HG03039 (cell line): ENCODE results near the gene CECR2.

ENCODE experiments used
- ATAC-seq: cut with Tn5 transposase; IDR thresholded peaks from one replicate; pipeline ENCODE4 v1.9.1; 2021; ENCODE audit warnings: mild to moderate bottlenecking, moderate library complexity; ENCODE audit not compliant: unreplicated experiment

CECR2 gene

GRCh38 chr22:17590586-17590985, 221.3 kb downstream of the CECR2 start:
- no peak for ATAC-seq

- no peak for ATAC-seq
Observed at GRCh38 chr22:17592201-17592600, 222.9 kb downstream of the CECR2 start.

- ATAC-seq, result no peak
Observed at GRCh38 chr22:17596226-17596625, 227.0 kb downstream of the CECR2 start.

GRCh38 chr22:17597217-17597616, 228.0 kb downstream of the CECR2 start:
- ATAC-seq, result no peak

- ATAC-seq, result no peak
Observed at GRCh38 chr22:17598318-17598717, 229.1 kb downstream of the CECR2 start.

GRCh38 chr22:17601031-17601430, 231.8 kb downstream of the CECR2 start:
- no peak for ATAC-seq

GRCh38 chr22:17603668-17604067, 234.4 kb downstream of the CECR2 start:
- ATAC-seq, result no peak

DNA sequence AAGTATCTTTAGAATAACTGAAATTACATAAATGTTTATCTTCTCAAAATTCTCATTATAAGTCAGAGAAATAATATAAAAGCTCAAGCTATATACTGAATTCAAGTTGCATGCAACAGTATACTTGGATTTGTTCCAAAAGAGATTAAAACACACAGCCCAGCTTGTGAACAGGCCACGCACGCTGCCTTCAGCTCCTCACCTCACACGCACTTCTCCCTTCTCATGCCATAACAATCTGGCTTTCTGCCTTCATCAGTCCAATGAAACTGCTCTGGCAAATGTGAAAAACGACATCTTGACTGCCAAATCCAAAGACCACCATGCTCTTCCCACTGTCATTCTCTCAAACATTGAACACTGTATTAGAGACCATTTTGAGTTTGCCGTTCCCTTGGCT, 237.2 kb downstream of the CECR2 start:
- ATAC-seq, result no peak
